Liver (tissue), 9 donors: ENCODE measurements around the gene KRT14. TPM values are rescaled to one million over a fixed set of nuclear protein-coding genes. Genes with fewer than 3 reads are reported as not detected.

Experiments
- DNase-seq: peaks from one replicate; pipeline ENCODE4 v3.0.0-alpha.2; 2017; ENCODE audit warnings: low spot score
- H3K27ac ChIP-seq, 2 donors: one replicate each; pipeline ENCODE4 v1.7.0; 2013; ENCODE audit warnings: inconsistent platforms in 2 of 2, low read length in 2 of 2, control low read depth in 1 of 2, low read depth in 1 of 2, mild to moderate bottlenecking in 1 of 2
- H3K27me3 ChIP-seq, 4 donors: one replicate each; pipeline versions ENCODE4 v1.6.1 to v1.7.0; 2013; ENCODE audit warnings: low read length in 3 of 4, inconsistent platforms in 1 of 4, mild to moderate bottlenecking in 1 of 4, moderate library complexity in 1 of 4; ENCODE audit not compliant: control insufficient read depth in 4 of 4, insufficient read depth in 4 of 4
- H3K36me3 ChIP-seq, 4 donors: one replicate each; pipeline versions ENCODE4 v1.6.1 to v1.7.0; 2013; ENCODE audit warnings: low read length in 3 of 4, mild to moderate bottlenecking in 3 of 4, low read depth in 1 of 4, moderate library complexity in 1 of 4; ENCODE audit not compliant: control insufficient read depth in 4 of 4, insufficient read depth in 3 of 4
- H3K4me1 ChIP-seq, 4 donors: one replicate each; pipeline versions ENCODE4 v1.6.1 to v1.7.0; 2013; ENCODE audit warnings: low read length in 3 of 4, mild to moderate bottlenecking in 3 of 4, moderate library complexity in 1 of 4; ENCODE audit not compliant: control insufficient read depth in 4 of 4, insufficient read depth in 4 of 4
- H3K4me3 ChIP-seq, 3 donors: one replicate each; pipeline versions ENCODE4 v1.6.1 to v1.7.0; 2013; ENCODE audit warnings: low read length in 3 of 3, control low read depth in 1 of 3, low read depth in 1 of 3, mild to moderate bottlenecking in 1 of 3
- H3K9ac ChIP-seq, 2 donors: one replicate each; pipeline ENCODE4 v1.7.0; 2013; ENCODE audit warnings: low read length in 2 of 2, mild to moderate bottlenecking in 2 of 2, moderate library complexity in 2 of 2, control low read depth in 1 of 2, low read depth in 1 of 2
- H3K9me3 ChIP-seq, 4 donors: one replicate each; pipeline versions ENCODE4 v1.6.1 to v1.7.0; 2013; ENCODE audit warnings: low read length in 3 of 4; ENCODE audit not compliant: control insufficient read depth in 4 of 4
- CTCF ChIP-seq: fragments of 150-350 bp; IDR thresholded peaks from 2 replicates; pipeline ENCODE4 v1.5.1; 2017; ENCODE audit warnings: improper control_type of control experiment, low read depth, low read length; ENCODE audit not compliant: missing input control
- EGR1 ChIP-seq, 2 donors: IDR thresholded peaks; 2 replicates each; pipeline ENCODE4 v1.6.1; 2016 to 2018; ENCODE audit warnings: antibody characterized with exemption in 2 of 2, low read depth in 2 of 2
- FOXA1 ChIP-seq: IDR thresholded peaks from 2 replicates; pipeline ENCODE4 v1.6.1; 2016; ENCODE audit warnings: antibody characterized with exemption
- FOXA2 ChIP-seq: IDR thresholded peaks from 2 replicates; pipeline ENCODE4 v1.6.1; 2016; ENCODE audit warnings: antibody characterized with exemption
- GABPA ChIP-seq, 2 donors: IDR thresholded peaks in 1 of 2; conservative IDR thresholded peaks in 1 of 2; 2 replicates each; pipeline ENCODE4 v1.6.1; 2016; ENCODE audit warnings: antibody characterized with exemption in 2 of 2, mild to moderate bottlenecking in 1 of 2, moderate library complexity in 1 of 2
- HNF4A ChIP-seq, 2 donors: conservative IDR thresholded peaks; 2 replicates each; pipeline ENCODE4 v1.6.1; 2016; ENCODE audit warnings: antibody characterized with exemption in 2 of 2, mild to moderate bottlenecking in 2 of 2
- HNF4G ChIP-seq: IDR thresholded peaks from 2 replicates; pipeline ENCODE4 v1.6.1; 2016; ENCODE audit warnings: antibody characterized with exemption
- NR2F2 ChIP-seq: IDR thresholded peaks from 2 replicates; pipeline ENCODE4 v1.6.1; 2016; ENCODE audit warnings: antibody characterized with exemption
- RAD21 ChIP-seq, 2 donors: IDR thresholded peaks; 2 replicates each; pipeline ENCODE4 v1.6.1; 2016; ENCODE audit warnings: antibody characterized with exemption in 2 of 2, mild to moderate bottlenecking in 2 of 2
- REST ChIP-seq: IDR thresholded peaks from 2 replicates; pipeline ENCODE4 v1.6.1; 2016; ENCODE audit warnings: antibody characterized with exemption, mild to moderate bottlenecking
- RXRA ChIP-seq, 2 donors: IDR thresholded peaks; 2 replicates each; pipeline ENCODE4 v1.6.1; 2017 to 2018; ENCODE audit warnings: antibody characterized with exemption in 2 of 2, mild to moderate bottlenecking in 1 of 2
- SP1 ChIP-seq: IDR thresholded peaks from 2 replicates; pipeline ENCODE4 v1.6.1; 2018; ENCODE audit warnings: antibody characterized with exemption, mild to moderate bottlenecking
- TAF1 ChIP-seq: conservative IDR thresholded peaks from 2 replicates; pipeline ENCODE4 v1.6.1; 2016; ENCODE audit warnings: antibody characterized with exemption, mild to moderate bottlenecking
- YY1 ChIP-seq: IDR thresholded peaks from 2 replicates; pipeline ENCODE4 v1.6.1; 2016; ENCODE audit warnings: antibody characterized with exemption, mild to moderate bottlenecking
- ZBTB33 ChIP-seq: IDR thresholded peaks from 2 replicates; pipeline ENCODE4 v1.6.1; 2016; ENCODE audit warnings: antibody characterized with exemption
- WGBS: extraction: QIAGEN DNeasy Blood & Tissue Kit; methylation state at CpG from one replicate; pipeline ENCODE4 v1.1.7; 2013; 5-methylcytosine and 5-hydroxymethylcytosine counted together
- polyA plus RNA-seq, 2 donors: library from polyadenylated mRNA; stranded (reverse) in 1 of 2; unstranded in 1 of 2; fragments of 200-250 nt in 1 of 2; fragments of >200 nt in 1 of 2; fragmentation: Nextera tagmentation in 1 of 2; extraction: Ambion mirVana in 1 of 2; gene quantifications; one replicate each; pipeline versions ENCODE4 v1.2.1 to v1.2.3, GENCODE V29; 2013 to 2015
- total RNA-seq, 2 donors: library from RNA; depleted of rRNA; stranded (reverse); fragments of >200 nt; gene quantifications; one replicate each; pipeline ENCODE4 v1.2.3, GENCODE V29; 2014
- TF ChIP-seq, protein P1 (sequence below): IDR thresholded peaks from 2 replicates; pipeline ENCODE4 v1.6.1; 2016; ENCODE audit warnings: antibody characterized with exemption
- TF ChIP-seq, protein P2 (sequence below): IDR thresholded peaks from 2 replicates; pipeline ENCODE4 v1.6.1; 2016; ENCODE audit warnings: antibody characterized with exemption
- donor health status: healthy.
- donor health status: healthy.
- donor health status: healthy.
- donor health status: healthy.
- donor health status: healthy.

The KRT14 gene
- total and polyA plus RNA-seq, 4 donors = not detected

GRCh38 chr17:41629826-41630670, 43.4 kb upstream of the KRT14 start:
- no peak for TF ChIP-seq EGR1 (IDR thresholded peaks at IDR 0.05; ENCODE audit: low read depth in 2 of 2)
- TF ChIP-seq HNF4G = no peak
- TF ChIP-seq ZBTB33 = no peak
- no peak for TF ChIP-seq YY1
- TF ChIP-seq FOXA2 = no peak
- no peak for TF ChIP-seq FOXA1
- TF ChIP-seq, protein P1, sequence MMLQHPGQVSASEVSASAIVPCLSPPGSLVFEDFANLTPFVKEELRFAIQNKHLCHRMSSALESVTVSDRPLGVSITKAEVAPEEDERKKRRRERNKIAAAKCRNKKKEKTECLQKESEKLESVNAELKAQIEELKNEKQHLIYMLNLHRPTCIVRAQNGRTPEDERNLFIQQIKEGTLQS = no peak
- no peak for TF ChIP-seq REST
- no peak for TF ChIP-seq HNF4A (conservative IDR thresholded peaks at IDR 0.05)
- TF ChIP-seq SP1 = no peak
- TF ChIP-seq TAF1 = no peak
- TF ChIP-seq, protein P2, sequence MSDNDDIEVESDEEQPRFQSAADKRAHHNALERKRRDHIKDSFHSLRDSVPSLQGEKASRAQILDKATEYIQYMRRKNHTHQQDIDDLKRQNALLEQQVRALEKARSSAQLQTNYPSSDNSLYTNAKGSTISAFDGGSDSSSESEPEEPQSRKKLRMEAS = no peak
- TF ChIP-seq GABPA (IDR thresholded peaks at IDR 0.05 in 1 of 2, conservative IDR thresholded peaks at IDR 0.05 in 1 of 2) = no peak
- TF ChIP-seq CTCF = no peak
- no peak for TF ChIP-seq RAD21 (IDR thresholded peaks at IDR 0.05)
- no peak for TF ChIP-seq NR2F2
- TF ChIP-seq RXRA (IDR thresholded peaks at IDR 0.05) = no peak
- Histone ChIP-seq H3K36me3 (no peaks in the 10 kb centered on the region), H3K27ac (no peak overlapping the region), H3K27me3 (no peaks in the 10 kb centered on the region), H3K4me1 (no peaks in the 10 kb centered on the region), H3K4me3 (no peak overlapping the region), H3K9me3 (no peaks in the 10 kb centered on the region), H3K9ac (no peak overlapping the region)
- no peak for DNase-seq
- 81% methylated on average over 13 of the region's 13 CpGs for WGBS
